Activated effector memory CD4-positive, alpha-beta T cell treated with Interleukin-2 at 50 U/mL for 16 hours (primary cell): ENCODE results near the gene FOSL2.
A peak's percentile ranks its signal among the peaks of the same experiment; 100 is the strongest.

Experiments used
- DNase-seq: peaks from one replicate; pipeline ENCODE4 v3.0.0-alpha.2; 2020

FOSL2 gene

DNA sequence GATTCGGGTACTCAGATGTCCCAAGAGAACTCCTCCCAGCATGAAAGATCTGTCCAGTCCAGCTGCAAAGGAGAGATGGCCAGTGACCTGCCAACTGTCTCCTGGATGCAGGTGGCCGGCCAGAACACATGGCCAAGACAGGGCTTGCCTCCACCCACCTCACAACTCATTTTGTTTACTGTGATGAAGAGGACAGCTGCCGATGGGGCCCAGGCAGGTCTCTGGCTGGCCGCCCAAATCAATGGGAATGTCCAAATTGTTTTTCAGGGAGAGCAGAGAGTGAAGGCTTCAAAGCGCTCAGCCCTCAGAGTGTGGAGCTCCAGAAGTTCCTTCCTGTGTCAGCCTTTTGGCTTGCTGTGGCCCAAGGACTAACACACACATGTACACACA lies 41.9 kb downstream of the FOSL2 start:
- no peak for DNase-seq

DNA sequence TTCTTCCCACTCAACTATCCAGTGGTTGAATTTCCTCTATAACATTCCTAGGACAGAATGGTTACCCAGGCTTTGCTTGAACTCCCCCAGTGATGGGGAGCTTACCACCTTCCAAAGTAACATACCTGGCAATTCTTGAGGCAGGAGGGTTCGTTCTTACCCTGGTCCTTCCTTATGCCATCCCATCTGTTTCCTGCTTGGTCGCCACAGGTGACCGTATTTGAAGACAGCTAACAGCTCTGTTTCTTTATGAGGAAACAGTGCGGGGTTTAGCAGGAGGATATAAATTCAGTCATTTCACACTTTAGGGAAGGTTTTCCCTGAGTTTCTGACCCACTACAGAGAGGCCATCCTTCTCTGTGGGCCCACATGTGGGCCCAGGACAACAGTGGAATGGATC lies 42.6 kb downstream of the FOSL2 start:
- DNase-seq, result no peak

DNA sequence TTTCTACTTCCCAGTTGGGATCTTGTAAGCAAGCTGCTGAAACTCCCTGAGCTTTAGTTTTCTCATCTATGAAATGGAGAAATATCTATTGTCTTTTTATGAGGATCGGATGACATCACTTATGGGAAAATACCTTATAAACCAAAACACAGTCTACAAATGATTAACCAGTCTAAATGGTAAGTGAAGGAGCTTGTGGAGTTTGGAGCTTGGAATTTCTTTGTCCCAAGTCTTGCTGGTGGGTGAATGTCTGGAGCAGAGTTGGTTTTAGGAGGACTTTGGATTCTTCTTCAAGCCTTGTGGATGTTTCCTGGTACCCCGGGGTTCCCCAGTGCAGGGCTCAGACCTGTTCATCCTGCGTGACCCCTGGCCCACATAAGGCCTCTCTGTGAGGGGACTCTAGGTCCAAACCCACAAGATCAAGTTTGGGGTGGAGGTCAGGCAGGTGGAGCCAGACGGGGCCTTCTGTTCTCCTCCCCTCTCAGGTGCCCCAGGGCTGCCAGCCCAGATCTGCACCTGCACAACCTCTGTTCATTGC lies 43.2 kb downstream of the FOSL2 start:
- no peak for DNase-seq

DNA sequence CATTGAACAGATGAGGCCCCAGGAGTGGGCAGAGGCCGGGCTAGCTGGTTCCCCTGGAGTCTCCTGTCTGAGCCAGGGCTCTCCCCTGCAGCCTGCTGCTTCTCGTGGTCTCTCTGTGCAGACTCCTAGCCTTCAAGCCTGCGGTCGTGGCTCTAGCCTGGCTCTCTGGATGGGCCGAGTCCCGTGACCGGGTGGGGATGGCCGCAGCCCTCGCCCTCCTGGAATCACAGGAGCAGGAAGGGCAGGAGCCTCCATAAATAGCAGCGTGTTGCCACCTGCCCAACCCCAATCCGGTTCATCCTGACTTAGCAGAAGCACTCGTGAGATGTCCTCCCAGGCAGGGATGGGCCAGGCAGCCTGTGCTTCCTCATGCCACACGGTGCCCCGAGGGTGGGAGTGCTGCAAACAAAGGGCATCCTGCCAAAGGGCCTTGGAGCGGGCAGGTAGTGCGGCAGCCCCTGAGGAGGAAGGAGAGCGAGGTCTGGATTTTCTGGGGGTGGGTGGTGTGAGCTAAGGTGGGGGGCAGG lies 43.9 kb downstream of the FOSL2 start:
- DNase-seq, result no peak

DNA sequence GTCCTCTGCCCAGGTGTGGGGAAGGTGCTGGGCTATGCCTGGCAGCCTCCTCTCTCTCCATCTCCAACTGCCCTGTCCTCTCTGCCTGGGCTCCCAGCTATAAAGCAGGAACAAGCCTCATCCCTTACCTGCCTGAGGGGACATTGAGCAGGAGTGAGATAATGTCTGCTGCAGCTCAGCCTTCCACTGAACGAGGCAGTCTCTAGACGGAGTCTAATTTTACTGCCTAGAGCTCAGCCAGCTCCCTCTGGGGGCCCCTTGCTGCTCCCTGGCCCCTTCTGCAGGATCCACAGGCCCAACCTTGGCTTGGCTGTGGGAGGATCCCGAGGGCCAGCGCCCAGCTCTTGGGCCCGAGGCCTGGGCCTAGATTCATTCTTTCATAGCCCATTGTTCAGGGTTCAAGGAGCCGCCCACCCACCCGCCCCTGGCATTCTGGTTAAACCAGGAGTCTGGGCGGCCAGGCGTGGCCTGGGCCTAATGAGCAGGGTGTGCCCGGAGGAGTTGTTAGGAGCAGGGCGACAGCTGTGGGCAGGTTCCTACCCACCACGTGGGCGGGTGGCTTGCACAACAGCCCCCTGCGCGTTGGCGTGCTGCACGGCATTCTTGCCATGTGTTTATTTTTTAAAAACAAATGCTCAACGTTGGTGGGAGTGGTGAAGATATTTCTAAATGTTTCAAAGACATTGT lies 44.6 kb downstream of the FOSL2 start:
- DNase-seq, result no peak

DNA sequence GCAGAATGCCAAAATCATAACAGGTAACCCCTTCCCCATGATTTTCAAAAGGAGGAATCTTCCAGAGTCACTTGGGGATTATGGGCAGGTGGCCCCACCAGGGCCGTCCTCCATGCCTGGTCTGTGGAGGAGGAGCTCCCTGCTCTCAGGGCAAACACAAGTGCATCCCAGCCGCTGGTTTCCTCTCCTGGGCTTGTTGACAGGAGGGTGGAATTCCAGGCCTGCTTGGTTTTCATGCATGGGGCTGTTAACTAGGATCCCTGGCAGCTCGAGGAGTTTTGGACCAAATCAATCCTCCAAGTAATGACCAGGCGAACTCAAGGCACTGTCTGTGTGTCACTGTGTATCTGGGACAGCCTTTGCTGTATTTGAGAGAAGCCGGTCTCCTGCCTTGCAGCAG lies 45.3 kb downstream of the FOSL2 start:
- DNase-seq, result no peak

DNA sequence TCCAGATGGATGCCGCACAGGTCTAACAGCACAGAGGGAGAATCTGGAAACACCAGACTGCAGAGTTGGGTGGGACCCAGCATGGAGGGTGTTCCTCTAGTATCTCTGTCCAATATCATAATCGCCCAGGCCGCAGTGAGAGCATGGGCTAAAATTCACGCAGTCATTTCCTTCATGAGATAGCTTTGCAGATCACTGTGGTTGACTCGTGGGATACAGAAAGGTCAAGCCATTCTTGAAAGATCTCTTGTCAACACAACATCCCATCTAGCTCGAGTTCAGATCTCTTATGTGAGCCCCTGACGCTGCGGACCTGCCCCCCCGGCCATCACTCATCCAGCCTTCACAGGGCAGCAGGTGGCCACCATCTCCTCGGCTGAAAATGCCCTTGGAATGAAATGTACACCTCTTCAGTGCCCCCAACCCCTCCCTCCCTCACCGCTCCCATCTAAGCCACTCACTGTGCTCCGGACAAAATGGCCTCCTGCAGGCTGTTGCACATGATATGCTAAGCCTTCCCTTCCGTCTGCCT lies 45.9 kb downstream of the FOSL2 start:
- DNase-seq, result no peak

DNA sequence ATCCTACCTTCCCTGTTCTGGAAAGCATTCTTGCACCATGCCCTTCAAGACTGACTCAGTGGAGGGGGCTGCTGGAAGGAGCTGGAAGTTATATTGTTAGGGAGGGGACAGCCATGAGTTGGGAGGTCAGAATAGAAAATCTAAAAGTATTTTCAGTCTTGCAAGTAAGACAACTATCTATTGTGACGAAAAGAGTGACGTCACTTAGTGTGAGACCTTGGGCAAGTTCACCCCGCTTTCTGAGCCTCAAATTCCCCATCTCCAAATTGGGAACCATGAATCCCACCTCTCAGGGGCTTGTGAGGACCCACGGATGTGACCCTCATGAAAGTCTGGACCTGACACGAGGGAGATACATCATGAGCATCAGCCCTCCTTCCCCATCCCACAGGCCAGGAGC lies 46.5 kb downstream of the FOSL2 start:
- no peak for DNase-seq

DNA sequence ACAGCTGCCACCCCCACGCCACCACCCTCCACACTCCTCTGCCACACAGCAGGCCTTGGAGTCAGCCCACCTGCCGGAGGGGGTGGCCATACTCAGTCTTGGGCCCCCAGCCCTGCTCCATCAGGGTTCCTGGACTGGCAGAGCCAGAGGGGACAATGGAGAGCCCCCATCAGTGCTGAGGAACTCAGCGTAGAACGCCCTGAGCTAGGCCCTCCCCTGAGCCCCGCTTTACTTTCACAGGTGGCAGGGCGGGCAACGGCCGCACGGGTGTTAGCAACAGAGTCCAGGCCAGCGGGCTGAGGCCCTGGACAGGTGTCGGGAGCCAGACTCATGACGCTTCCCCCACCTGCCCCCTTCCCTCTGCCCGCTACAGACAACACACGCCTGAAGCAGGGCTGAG lies 47.1 kb downstream of the FOSL2 start:
- DNase-seq, result no peak

DNA sequence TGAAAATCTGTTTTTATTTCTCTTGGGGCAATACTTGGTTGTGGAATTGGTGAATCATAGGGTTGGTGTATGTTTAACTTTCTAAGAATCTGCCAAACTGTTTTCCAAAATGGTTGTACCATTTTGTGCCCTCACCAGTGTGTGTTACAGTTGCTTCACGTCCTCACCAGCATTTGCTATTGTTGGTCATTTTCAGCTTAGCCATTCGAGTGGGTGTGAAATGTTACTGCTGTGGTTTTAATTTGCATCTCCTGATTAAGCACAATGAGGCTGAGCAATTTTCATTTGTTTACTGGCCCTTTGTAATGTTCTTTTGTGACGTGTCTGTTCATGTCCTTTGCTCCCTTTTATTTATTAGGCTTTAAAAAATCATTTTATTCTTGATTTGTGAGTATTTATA lies 49.7 kb downstream of the FOSL2 start:
- DNase-seq, result no peak

DNA sequence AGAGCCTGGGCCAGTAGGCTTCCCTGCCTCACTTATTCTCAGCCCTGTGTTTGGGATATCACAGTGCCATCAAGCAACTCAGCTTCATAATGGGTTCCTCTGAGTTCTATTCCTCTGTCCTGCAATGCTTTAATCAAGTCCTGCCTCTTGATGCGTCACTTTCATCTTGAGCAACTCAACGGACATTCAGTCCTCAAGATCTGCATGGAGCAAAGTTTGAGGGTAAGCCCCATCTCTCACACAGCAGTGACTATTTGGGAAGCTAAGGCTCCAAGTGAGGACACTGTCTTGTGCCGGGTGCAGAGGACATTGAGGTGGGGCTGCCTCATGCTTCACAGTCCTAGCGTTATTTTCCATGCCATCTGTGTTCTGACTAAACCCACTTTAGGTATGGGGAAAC lies 52.3 kb downstream of the FOSL2 start:
- no peak for DNase-seq

DNA sequence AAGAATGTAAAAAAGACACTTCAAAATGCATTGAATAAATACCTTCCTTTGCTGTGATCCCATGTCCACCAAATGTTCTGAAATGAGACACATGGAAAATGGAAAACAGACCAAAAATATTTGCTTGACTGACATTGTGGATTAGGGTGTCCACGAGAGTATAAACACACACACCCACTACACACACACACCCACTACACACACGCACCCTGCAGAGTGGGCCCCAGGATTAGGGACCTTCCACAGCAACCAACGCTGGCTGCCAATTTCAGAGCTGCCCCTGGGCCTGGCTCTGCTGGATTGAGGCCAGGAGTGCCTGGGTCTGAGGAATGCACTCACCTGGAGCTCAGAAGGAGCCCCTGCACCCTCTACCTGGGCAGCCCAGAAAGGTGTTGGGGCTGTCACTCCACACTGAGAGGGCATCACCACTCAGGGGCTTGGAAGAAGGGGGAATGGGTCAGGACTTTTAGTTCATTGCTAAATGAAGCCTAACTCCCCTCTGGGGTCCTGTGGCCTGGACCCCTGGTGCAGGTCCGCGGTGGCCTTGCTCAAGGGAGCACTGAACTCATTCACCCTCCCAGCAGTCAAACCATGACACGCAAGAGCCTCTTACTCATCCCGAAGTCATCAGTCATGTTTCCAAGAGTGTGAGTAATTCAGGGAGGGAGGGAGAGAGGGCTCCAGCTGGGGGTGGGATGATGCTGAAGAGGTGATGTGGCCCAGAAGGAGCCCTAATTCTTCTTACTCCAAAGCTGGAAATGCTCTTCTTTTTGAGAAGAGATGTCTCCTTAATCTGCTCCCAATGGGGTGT lies 53.0 kb downstream of the FOSL2 start:
- DNase-seq, result no peak

DNA sequence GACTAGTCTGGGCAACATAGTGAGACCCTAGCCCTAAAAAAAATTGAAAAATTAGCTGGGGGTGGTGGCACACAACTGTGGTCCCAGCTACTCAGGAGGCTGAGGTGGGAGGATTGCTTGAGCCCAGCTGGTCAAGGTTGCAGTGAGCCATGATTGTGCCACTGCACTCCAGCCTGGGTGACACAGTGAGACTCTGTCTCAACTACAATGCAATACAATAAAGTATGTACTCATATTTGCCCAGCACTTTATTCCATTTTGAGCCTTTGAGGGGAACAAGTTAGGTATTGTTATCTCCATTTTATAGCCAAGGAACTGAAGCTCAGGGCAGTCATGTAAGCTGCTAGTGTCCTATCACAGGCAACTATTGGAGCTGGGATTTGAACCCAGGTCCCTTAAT lies 53.9 kb downstream of the FOSL2 start:
- DNase-seq, result no peak

DNA sequence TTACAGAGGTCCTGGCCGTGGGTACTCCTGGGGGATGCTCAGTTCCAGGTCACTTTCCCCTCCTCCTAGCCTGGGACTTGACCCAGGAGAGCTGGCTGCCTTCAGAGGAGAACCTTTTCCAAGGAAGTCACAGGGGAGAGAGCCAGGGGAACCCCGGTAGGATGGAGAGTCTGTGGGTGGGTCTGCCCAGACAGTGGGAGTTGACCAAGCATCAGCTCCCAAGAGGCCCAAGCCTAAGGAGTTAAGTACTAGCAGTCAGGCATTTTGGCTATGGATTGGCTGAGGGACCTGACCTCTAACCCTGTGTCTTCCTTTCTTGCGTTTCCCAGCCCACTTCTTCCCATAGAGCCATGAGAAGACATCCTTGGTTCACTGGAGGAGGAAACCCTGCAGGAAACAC lies 54.4 kb downstream of the FOSL2 start:
- no peak for DNase-seq

DNA sequence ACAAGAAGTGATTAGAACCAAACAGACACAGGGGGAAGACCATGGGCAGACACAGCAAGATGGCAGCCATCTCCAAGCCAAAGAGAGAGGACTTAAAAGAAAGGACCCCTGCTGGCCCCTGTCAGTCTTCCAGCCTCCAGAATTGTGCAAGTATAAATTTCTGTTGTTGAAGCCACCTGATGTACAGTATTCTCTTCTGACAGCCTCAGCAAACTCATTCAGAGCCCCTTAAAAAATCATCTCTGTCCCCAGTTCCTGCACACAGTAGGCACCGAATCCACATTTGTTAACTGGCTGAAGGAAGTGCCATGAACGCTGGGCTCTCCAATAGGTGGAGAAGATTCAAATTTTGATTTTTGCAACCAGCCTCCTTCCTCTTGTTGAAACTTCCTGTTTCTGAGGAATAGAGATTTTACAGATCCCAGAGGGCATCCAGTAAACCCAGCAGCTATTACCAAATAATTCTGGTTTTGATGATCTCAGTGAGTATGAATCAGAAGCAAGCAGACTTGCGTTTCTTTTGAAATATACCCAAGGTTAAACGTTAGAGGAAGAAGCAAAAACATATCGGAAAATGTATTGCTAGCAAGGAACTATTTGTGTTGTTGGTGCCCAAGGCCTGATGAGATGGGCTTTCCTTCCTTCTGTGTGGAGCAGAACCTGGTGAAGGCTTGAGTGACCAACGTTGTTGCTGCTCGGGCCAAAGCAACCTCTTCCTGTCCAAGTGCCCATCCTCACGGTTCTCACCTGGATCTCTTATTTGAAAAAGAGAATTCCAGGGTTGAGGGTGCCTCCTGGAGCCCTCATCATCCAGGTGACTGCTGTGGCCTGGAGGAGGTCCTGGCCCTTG lies 55.5 kb downstream of the FOSL2 start:
- no peak for DNase-seq

DNA sequence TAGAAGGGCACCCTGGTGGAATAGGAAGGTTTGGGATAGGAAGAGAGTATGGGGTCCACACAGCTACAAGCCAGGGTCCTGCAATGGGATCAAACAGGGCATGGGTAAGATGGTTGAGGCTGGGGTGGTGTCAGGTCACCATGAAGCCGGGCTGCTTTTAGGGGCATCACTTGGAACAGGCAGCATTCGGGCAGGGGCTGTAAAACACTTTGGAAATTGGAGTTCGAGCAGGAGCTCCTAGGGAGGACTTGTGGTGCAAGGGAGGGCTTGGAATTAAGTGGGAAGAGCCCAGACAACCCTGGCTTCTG lies 56.1 kb downstream of the FOSL2 start:
- DNase-seq, result no peak

DNA sequence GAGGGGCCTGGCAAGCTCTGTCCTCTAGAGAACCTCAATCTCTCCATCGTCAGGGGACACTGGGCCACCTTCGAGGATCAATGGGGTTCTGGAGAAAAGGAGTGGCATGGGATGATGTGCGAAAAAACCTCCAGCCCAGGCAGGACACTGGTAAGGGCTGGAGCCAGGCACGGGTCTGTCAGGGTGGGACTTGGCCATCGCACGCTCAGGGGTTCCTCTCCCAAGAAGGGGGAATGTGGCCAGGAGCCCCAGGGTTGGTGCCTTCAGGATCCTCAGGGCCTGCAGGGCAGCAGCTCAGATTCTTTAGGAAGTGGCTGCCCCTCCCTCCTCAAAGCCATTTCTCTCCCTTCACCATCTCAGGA lies 56.4 kb downstream of the FOSL2 start:
- no peak for DNase-seq

DNA sequence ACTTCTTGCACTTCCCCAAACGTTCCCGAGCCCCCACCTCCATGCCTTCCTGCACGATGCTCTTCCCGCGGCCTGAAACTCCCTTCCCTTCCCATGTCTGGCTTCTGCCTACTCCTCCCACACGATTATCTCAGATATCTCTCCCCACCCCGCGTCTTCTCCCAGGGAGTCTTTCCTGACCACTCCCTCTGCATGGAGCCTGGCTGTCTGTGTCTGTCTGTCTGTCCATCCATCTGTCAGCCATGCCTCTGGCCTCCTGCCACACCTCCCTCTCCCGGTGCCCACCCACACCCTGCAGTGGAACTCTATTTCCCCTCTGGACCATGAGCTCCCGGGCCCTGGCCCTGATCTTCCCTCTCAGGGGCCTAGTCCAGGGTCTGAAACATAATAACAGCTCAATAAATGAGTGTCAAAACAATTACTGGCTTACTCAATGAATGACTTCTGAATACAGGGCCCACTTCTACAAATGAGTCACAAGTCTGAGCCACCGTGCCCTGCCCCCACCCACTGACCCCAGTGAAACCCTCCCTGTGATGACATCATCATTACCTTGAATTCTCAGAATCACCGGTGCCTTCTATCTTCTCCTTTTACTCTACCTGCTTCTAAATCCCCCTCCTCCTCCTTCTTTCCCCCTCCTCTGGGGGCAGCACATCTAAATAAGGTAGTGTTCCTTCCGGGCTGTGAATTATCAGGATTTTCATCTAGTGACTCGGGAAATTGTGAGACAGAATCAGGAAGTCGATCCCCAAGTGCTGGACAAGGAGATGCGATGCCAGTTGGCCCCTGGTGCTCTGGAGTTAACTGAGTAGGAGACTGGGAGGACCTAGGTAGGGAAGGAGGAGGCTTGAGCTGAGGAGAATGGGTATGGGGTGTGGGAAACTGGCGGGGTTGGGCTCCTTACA lies 57.1 kb downstream of the FOSL2 start:
- peak; percentile 14 for DNase-seq

DNA sequence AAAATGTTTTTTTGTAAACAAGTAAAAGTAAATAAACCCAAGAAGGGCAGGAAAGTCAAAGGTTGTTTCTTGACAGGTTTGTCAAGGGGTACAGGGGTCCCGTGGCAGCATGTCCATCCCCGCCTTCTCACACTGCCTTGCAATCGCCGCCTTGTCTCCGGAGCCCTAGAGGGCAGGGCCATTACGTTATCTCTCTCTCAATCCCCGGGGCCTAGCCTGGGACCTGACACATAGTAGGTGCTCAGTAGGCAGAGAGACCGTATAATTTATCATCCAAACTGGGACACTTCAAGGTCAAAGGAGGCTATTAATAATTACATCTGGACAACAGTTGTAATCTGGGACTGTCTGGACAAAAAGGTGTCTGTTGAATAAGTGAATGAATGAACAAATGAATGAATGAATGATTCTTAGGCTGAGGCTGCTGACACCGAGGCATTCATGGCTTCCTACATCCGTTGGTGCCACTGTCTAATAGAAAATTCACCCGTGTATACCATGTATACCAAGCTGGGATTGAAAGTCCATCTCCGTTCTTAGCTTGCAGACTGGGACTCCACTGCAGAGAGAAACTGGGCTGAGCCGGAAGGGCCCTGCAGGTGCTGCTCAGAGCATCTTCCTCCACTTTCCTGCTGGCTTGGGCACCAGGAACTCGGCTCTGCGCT lies 58.4 kb downstream of the FOSL2 start:
- DNase-seq, result no peak

DNA sequence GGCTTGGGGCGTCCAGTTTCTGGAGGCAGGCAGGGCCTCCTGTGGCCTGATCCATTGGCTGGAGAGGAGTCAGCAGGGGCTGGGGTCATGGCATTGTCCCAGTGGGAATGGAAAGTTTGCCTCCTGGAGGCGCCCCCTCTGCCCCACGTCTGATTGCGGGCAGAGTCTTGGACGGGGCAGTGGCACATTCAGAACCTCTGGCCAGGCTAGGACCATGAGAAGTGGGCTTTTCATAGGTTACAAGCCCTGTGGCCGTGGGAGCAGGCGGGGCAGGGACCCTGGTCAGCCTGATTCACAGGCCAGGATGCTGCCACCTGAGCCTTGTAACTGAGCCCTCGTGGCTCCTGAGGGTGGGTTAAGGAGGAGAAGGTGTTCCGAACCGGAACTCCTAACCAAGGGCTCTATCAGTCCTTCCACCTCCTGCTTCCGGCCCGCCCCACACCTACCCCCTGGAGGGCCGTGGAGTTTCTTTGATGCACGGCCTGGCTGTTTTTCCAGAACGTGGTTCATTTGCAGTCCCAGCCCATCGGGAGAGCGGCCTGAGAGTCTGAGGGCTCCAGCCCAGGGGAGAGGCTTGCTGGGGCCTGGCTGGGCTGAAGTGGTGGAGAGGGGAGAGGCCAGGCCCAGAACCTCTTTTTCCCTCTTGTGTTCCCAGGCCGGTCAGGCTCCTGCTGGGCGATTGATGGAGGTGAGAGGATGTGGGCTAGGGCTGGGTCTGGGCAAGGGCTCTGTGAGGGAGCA lies 59.3 kb downstream of the FOSL2 start:
- no peak for DNase-seq

DNA sequence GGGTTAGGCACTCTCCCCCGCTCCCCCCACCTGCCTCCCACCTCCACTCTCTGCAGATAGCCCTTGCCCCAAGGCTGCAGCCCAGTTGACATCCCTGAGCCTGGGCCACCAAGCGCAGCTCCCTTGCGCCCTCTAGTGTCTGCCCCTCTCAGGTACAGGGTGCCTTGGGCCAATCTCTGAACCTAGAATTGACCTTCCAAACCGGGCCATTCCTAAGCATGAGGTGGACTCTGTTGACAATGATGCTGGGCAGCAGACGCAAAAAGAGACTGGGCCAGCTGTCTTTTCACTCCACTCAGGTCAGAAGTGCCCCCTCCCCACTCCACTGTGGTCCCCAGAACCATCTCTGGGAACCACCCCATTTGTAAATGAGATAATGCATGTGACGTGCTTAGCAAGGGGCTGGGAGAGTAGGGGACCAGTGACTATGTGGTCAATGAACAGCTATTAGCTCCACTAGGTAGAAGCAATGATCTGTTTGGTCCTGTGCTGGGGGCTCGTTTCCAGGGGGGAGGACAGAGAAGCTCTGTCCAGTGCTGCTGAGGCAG lies 60.0 kb downstream of the FOSL2 start:
- DNase-seq, result peak; percentile 55
